NCI-H524 treated with DMSO at 0.1 percent for 48 hours (cell line): Measurements from ENCODE around the gene DDX1.
A peak's percentile ranks its signal among the peaks of the same experiment; 100 is the strongest.

ENCODE experiments used
- DNase-seq: peaks from one replicate; lab custom pipeline; 2025; lab: John Stamatoyannopoulos, UW

Gene DDX1

DNA sequence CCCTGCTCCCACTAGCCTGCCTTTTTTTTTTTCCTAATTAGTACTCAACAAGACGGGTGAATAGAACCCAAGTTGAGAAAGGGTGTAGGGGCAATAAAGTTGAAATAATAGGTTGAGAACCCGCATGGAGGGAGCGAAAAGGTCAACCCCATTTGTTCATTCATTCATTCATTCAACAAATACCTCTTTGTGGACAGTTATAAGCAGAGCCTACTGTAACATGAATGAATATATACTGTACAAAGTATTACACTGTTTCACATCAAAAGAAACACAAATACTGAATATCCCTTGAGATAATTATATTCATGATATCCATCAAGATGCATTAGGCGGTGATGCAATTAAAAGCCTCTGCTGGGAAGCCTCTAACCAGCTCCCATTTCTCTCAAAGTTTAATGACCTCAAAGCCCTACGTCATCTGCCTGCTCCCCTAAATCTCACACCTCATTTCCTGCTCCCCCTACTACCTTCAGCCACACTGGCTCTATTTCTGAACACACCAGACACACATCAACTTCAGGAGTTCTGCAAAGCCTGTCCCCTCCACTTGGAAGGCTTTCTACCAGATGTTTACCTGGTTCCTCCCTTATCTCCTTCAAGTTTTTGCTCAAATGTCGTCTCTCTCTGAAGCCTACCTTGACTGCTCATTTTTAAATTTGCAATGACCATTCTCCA is 29.2 kb upstream of the DDX1 start:
- no peak for DNase-seq

DNA sequence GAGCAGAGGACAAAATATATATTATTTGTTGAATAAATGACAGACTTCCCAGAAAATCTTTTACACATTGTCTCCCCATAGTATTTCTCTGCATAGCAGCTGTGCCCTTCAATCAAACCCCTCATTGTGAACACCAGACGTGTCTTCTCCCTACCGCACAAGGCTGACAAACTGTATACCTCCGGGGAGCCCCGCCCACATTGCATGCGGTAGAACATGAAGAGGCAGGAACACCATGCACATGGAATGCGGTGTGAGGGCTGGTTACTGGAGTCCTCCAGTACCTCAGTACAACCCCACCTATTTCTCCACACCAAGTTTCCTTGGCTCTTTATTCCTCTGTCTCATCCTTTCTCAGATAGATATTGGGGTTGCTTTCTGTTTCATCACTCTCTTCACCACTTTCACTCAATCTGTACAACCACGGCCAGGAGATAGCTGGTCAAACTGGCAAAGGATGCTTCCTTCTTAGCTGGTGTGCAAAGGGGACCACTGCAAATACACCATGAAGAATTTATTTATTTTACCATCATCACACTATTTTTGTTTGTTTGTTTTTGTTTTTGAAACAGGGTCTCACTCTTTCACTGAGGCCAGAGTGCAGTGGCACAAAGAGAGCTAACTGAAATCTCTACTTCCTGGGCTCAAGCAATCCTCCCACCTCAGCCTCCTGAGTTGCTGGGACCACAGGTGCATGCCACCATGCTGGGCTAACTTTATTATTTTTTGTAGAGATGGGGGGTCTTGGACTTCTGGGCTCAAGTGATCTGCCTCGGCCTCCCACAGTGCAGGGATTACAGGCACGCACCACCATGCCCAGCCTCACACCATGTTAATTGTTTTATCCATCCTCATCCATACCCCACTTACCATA is 28.2 kb upstream of the DDX1 start:
- no peak for DNase-seq

DNA sequence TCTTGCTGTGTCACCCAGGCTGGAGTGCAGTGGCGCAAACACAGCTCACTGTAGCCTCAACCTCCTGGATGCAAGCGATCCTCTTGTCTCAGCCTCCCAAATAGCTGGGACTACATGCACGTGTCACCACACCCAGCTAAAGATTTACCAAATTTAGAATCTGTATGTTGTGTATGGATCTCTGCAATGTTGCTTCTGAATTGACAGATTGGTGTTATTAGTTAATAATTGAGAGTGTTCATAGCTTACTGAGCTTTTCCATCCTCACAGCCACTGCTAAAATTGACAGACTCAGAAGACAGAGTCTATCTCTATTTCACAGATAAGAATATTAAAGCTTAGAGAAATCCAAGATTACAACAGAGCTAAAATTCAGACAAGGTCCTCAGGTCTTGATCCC is 26.3 kb upstream of the DDX1 start:
- no peak for DNase-seq

DNA sequence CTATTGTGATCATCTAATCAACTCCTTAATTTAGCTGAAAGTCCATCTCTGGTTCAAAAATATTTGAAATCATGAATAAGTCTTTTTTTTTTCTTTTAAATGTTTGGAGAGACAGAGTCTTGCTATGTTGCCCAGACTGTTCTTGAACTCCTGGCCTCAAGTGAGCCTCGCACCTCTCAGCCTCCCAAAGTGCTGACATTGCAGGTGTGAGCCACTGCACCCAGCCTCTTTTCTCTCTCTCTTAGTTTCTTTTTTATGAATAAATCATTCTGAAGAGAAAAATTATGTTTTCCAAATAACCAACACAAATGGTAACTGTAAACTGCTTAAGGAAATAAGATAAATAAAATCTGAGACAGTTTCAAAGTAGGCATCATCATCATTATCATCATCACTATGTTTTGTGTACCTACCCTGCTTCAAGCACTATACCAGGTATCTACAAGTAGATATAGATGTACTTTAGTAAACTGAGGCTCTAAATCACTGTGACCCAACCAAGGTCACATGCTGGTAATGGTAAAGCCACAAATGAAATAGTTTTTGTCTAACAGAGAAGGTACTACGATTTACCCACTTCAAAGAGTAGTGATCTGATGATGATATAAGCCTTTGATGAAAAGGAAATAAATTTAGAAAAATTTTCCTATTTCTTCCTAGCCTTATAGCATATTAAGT is 25.5 kb upstream of the DDX1 start:
- no peak for DNase-seq

DNA sequence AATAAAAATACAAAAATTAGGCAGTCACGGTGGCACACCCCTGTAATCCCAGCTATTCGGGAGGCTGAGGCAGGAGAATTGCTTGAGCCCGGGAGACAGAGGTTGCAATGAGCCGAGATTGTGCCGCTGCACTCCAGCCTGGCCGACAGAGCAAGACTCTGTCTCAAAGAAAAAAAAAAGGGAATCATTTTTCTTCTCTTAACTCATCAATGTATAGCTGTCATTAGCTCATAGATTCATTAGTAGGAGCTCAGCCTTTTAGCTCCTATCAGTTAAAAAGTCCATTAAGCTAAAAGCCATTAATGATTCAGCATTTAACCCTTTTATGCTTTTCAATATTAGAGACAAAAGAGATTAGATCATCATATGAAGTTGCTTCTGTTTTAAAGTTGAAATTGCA is 24.8 kb upstream of the DDX1 start:
- DNase-seq = no peak

DNA sequence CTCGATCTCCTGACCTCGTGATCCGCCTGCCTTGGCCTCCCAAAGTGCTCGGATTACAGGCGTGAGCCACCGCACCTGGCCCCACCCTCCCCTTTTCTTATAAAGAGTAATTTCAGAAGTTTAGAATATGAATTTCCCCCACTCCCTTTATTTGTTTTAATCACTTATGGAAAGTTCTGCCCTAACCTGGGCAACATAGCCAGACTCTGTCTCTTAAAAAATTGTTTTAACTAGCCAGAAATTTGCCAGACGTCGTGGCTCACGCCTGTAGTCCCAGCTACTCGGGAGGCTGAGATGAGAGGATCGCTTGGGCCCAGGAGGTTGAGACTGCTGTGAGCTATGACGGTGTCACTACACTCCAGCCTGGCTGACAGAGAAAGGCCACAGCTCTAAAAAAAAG is 22.8 kb upstream of the DDX1 start:
- DNase-seq = no peak

DNA sequence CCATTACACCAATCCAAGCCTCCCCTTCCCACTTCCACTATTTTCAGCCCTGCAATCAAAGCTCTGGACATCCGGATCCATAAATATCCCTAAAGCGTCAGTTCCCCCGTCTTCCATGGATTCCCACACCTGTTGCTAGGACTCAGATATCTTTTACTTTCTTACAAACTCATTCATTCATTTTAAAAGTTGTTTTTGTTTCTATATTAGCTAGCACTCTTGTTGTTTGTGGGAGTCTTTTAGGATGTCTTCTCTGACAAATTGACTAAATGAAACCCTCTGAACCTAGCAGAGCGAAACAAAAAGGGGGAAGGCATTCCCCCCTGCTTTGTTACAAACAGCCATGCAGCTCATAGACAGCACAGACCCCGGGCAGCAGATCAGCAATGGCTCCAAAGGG is 21.6 kb upstream of the DDX1 start:
- DNase-seq = no peak

DNA sequence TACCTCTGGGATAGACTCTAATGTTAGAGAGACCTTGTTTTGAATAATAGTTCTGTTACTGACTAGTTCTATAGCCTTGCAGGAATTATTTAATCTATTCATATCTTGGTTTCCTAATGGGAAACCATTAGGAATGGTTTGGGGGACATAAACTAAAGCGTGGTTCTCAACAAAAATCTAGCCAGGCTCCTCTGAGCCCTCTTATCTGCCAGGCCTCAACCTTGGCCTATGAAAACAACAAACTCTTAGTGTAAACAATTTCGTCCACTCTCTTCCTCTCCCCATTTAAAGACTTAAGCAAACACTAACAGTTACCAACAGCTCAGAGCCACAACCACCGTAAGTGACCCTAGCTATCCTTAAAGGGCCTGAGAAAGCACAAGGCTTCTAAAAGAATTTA is 19.9 kb upstream of the DDX1 start:
- no peak for DNase-seq

DNA sequence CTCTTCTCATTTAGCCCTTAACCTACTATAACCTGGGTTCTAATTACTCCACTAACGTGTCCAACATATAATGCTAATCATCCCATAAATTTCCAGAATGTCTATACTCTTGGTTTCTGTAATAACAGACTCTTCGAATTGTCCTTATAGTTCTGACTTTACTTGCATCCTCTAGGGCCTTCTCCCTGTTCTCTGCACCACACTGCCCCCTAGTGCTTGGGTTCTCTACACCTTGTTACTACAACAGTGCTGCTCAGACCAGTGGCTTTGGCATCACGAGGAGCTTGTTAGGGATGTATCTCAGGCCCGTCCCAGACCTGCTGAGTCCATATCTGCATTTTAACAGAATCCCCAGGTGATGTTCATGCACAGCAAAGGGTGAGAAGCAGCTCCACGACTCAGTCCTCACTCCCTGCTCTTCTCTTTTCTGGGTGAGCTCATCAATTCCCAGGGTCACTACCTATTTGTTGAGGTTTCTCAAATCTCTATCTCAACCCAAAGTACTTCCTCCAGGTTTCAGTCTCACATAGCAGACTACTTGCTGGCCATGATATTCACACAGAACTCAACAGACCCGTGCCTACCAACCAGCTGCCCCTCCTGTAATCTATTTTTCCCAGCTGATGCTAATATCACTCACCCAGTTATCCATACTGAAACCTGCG is 14.5 kb upstream of the DDX1 start:
- DNase-seq = peak; percentile 29

DNA sequence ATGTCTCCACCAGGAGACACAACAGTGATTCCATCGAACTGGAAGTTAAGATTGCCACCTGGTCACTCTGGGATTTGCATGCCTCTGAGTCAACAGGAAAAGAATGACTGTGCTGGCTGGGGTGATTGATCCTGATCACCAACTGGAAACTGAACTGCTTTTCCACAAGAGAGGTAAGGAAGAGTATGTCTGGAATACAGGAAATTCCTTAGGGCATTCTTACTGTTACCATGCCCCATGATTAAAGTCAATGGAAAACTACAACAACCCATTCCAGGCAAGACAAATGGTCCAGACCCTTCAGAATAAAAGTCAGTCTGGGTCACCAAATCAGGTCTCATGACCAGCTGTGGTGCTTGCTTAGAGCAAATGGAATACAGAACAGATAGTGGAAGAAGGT is 12.0 kb upstream of the DDX1 start:
- no peak for DNase-seq

DNA sequence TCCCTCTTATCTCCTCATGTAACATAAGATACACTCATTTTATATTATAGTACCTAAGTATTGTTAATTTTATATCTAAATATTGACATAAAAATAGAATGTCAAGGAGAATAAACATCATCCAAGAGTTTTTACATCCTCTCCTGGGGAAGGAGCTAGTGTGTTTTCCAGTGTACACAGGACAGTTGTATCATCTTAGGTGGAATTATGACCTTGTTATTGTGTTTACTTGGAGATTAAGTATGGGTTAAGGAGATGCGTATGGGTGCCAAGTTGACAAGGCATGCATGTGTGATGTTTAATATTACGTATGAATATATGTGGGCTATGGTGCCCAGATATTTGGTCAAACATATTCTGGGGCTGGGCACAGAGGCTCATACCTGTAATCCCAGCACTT is 11.2 kb upstream of the DDX1 start:
- DNase-seq = no peak

DNA sequence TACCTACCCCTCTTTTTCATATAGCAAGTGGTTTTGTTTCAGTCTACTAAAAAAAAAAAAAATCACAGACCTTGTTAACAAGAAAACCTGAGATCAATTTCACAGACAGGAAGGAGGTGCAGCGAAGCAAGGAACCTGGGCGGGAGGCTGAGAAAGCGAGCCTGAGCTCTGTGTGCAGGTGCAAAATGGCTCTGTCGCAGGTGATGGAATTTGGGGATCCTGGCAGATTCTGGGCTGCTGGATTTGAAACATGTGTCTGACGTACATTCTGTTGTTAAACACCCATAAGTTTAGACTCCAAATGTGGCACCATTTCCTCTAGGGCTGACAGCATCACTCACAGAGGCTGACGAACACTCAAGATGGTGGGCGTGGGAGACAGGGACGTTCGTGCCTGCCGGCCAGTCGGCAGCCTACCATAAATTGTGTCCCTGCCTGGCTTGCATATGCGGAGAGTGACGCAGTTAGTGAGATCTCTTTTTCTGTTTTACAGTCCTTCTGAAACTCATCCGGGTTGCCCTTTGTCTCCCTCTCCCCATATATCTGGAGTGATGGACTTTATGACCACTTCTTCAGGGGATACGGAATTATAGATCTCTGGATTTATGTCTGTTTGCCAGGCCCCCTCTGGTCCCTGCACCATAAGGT is 8.8 kb upstream of the DDX1 start:
- DNase-seq = no peak

DNA sequence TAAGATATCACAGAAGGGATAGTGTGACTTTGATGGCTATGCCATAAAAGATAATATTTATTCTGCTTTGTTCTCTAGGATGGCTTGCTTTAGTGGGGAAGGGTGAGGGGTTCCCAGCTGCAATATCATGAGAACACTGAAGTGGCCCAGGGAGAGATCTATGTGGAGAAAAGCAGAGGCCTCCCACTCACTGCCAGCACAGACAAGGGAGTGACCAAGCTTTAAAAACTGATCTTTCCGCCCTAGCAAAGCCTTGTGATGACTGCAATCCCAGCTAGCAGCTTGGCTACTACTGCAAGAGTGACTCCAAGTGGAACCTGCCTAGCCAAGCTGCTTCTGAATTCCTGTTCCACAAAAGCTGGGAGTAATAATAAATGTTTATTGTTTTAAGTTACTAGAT is 7.8 kb upstream of the DDX1 start:
- no peak for DNase-seq

DNA sequence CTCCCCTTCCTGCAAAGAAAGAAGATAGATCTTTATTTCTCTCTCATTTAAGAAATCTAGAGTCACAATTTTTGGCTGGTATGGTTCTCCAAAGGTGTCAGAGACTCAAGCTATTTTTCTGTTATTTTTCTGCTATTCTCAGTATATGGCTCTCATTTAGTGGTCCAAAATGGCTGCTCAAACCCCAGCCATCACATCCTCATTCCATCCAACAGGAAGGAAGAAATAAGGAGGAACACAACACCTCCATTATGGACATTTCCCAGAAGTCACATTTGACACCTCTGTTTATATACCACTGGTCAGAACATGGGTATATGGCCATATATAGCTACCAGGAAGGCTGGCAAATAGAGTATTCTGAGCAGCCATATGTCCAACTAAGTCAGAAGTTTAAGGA is 7.4 kb upstream of the DDX1 start:
- no peak for DNase-seq

DNA sequence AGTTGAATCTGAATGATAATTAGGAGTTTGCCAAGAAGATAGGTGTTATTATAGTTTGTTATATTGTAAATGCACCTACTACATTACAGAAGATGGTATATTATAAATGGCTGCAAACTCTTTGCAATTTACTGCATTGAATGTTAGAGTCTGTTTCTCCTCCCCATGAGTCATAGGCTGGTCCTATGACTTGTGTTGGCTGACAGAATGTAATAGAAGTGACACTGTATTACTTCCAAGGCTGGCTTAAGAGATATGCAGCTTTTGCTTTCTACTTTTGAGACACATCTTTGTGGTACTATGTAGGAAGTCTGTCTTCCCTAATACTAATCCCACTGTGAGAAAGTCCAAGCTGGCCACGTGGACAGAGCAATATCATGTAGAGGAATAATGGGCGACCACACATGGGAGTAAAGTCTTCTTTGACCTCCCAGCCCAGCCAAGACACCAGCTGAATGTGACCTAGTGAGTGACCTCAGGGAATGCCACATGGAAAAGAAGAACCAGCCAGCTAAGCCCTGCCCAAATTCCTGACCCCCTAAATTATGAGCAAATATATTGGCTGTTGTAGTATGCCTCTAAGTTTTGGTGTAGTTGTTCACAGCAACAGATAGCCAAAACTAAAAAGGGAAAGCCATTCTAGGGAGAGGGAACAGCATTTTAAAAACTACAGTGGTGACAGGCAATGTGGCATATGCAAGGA is 6.8 kb upstream of the DDX1 start:
- no peak for DNase-seq

DNA sequence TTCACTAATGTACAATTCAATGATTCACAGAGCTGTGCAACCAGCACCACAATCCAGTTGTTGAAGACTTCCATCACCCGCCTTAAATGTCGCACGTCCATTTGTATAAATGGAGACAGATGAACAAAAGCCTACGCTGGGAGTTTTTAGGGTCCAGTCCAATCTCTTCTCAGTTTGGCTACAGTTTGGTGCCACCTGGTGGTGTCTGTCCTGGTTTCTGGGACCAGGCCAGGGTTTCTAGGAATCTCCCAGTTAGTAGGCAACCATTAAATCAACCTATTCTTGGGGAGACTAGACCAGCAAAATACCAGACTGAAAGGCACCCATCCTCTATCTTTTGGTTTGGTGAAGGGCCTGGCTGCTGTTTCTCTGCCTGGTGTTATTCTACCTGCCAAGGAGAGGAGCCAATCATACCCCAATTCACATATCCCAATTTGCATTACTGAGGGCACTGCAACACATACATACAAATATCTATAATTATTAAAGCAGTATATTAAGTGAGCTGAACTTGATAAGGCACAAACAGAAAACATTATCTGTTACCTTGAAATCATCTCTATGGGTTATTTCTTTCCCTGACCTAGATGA is 3.2 kb upstream of the DDX1 start:
- no peak for DNase-seq

DNA sequence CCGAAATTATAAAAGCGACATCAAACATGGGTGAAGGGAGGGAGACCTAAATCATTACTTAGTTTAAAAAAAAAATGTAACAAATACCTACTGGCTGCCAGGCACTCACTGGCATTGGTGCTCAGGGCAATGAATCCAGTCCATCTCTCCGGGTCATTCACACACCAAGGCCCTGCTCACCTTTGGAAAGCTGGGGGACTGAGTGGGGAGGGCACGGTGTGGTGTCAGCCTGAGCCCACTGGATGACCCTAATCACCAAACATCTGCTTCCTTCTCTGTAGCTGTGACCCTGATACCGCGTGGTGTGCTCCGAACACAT is 336 bp upstream of the DDX1 start:
- no peak for DNase-seq

DNA sequence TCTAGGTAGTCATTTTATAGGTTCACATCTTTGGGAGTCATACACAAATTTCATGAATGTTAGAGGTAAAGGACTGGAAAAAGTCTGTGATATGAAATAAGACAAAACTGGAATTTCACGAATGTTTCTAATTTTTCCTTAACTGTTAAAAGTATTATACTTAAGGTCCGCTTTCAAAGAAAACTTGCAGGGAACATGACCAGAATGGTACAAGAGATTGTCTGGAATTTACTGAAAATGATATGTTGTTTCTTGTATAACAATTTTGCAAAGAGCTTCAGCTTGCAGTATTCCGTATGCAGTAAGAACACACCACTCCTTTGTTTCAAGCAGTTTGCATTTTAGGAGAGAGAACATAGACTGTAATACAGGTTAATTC is 1.6 kb downstream of the DDX1 start:
- DNase-seq = no peak

DNA sequence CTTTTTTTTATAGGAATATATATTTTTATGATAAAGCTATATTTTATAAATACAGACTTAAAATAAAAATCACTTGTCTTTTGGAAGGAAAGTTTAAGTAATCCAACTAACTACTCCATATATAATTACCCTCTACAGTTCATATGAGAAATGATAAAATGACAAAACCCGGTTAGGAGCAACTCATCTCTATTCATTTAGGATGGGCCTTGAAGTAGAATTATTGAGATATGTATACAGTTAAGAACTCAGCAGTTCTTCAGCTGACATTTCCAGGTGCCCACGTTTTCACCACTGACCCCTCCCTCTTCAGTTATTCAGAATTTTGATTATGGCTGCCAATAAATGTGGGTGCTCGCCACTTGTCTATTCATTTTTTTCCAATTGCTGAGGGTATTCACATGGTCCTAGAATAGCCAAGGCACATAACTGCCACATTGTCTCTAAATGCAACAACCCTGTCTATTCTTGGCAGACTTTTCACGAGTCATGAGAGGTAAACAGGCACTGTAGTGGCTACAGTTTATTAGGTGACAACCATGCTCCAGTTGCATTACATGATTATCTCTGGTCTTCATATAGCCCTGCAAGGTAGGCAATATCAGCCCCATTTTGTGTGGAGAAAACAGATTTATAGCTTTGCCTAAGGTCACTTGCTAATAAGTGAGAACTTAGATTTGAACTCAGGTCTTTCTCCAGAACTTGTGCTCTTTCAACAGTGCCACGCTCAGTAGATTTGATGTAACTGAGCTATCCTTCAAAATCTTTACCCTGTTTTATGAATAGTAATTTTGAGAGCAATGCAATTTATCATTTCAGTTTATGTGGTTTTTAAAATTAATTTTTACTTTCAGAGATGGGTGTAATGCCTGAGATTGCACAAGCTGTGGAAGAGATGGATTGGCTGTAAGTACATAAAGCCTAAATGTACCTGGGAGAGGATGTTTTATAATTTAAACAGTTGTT is 2.9 kb downstream of the DDX1 start:
- no peak for DNase-seq

DNA sequence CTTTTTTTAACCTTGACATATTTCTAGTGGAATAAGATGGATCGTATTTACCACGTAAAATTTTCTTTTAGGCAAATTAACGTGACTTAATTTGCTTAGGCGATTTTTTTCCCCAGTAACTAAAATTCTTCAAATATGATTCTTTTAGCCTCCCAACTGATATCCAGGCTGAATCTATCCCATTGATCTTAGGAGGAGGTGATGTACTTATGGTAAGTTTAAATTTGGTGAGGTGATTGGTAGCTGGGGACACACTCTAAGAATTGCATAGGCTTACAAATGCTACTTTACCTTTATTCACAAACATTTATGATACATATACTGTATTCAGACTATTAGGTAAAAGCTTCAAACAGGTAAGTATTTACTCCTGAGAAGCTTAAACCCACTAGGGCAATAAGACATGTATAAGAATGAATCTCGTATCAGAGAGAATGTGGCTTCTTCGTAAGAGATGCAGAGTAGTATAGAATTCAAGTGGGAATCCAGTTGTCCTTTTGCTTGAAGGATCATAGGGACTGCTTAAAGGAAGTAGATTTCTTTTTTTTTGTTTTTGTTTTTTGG is 3.8 kb downstream of the DDX1 start:
- no peak for DNase-seq
